Neural cell (in vitro differentiated cells): Measurements from ENCODE around the gene GALNT12. TPM values are rescaled to one million over a fixed set of nuclear protein-coding genes. Genes with fewer than 3 reads are reported as not detected.

ENCODE experiments used
- H2AFZ ChIP-seq: fragments of 200-600, 300-800 bp; sonication (generic), shearing (Covaris generic); 2 replicates; pipeline ENCODE4 v1.6.0; 2014; ENCODE audit warnings: low read depth, mild to moderate bottlenecking, antibody characterized with exemption, low read length, moderate library complexity
- H3F3A ChIP-seq: fragments of 200-600 bp; shearing (Covaris generic); 2 replicates; pipeline ENCODE4 v1.6.1; 2016; ENCODE audit warnings: mild to moderate bottlenecking, moderate library complexity, mixed read lengths, antibody characterized with exemption, low read length; ENCODE audit not compliant: insufficient read depth, poor library complexity, severe bottlenecking
- H3K27ac ChIP-seq: fragments of 200-600, 300-800 bp; sonication (generic), shearing (Covaris generic); 2 replicates; pipeline ENCODE4 v1.5.1; 2014; ENCODE audit warnings: mild to moderate bottlenecking, low read length, moderate library complexity
- H3K27me3 ChIP-seq: fragments of 300-800, 200-600 bp; sonication (generic), shearing (Covaris generic); 2 replicates; pipeline ENCODE4 v1.6.0; 2014; ENCODE audit warnings: mild to moderate bottlenecking, low read depth, low read length, moderate library complexity; ENCODE audit not compliant: insufficient read depth
- H3K36me3 ChIP-seq: fragments of 300-800, 200-600 bp; sonication (generic), shearing (Covaris generic); 2 replicates; pipeline ENCODE4 v1.5.1; 2014; ENCODE audit warnings: mild to moderate bottlenecking, antibody characterized with exemption, low read length, moderate library complexity; ENCODE audit not compliant: insufficient read depth
- H3K4me2 ChIP-seq: fragments of 300-800, 200-600 bp; sonication (generic), shearing (Covaris generic); 2 replicates; pipeline ENCODE4 v1.6.0; 2014; ENCODE audit warnings: mild to moderate bottlenecking, low read length
- H3K4me3 ChIP-seq: fragments of 300-800, 200-600 bp; sonication (generic), shearing (Covaris generic); 2 replicates; pipeline ENCODE4 v1.5.1; 2014; ENCODE audit warnings: mild to moderate bottlenecking, low read length, moderate library complexity
- H3K79me2 ChIP-seq: fragments of 200-600 bp; shearing (Covaris generic); replicated peaks from 2 replicates; pipeline ENCODE4 v1.6.0; 2014; ENCODE audit warnings: mild to moderate bottlenecking, low read length, moderate library complexity; ENCODE audit not compliant: insufficient read depth
- H3K9ac ChIP-seq: fragments of 300-800, 200-600 bp; sonication (generic), shearing (Covaris generic); 2 replicates; pipeline ENCODE4 v1.6.1; 2016; ENCODE audit warnings: mild to moderate bottlenecking, low read length, mixed read lengths
- H3K9me2 ChIP-seq: fragments of 200-600 bp; shearing (Covaris generic); 2 replicates; pipeline ENCODE4 v1.6.1; 2016; ENCODE audit warnings: mild to moderate bottlenecking, low read length, mixed read lengths; ENCODE audit not compliant: insufficient read depth
- H3K9me3 ChIP-seq: fragments of 200-600, 300-800 bp; sonication (generic), shearing (Covaris generic); 2 replicates; pipeline ENCODE4 v1.6.1; 2016; ENCODE audit warnings: mild to moderate bottlenecking, mixed run types, low read length, moderate library complexity, mixed read lengths
- H4K20me1 ChIP-seq: fragments of 200-600 bp; shearing (Covaris generic); 2 replicates; pipeline ENCODE4 v1.6.1; 2016; ENCODE audit warnings: mild to moderate bottlenecking, mixed run types; ENCODE audit not compliant: insufficient read depth
- CTCF ChIP-seq: fragments of 450-650 bp; IDR thresholded peaks from 2 replicates; pipeline ENCODE4 v1.5.1; 2014; ENCODE audit warnings: antibody characterized with exemption, mild to moderate bottlenecking, moderate library complexity; ENCODE audit not compliant: poor library complexity, severe bottlenecking
- EP300 ChIP-seq: fragments of 450-650 bp; conservative IDR thresholded peaks from 2 replicates; pipeline ENCODE4 v1.6.1; 2014; ENCODE audit warnings: antibody characterized with exemption, mild to moderate bottlenecking, moderate library complexity; ENCODE audit not compliant: poor library complexity, severe bottlenecking
- EZH2 ChIP-seq: fragments of 200-600, 300-800 bp; shearing (Covaris generic), sonication (generic); IDR thresholded peaks from 2 replicates; pipeline ENCODE4 v1.6.1; 2014; ENCODE audit warnings: antibody characterized with exemption, low read length, borderline replicate concordance, mild to moderate bottlenecking; ENCODE audit not compliant: insufficient read depth, poor library complexity, severe bottlenecking
- MXI1 ChIP-seq: fragments of 450-650 bp; conservative IDR thresholded peaks from 2 replicates; pipeline ENCODE4 v1.6.1; 2014; ENCODE audit warnings: antibody characterized with exemption, mild to moderate bottlenecking; ENCODE audit not compliant: poor library complexity, severe bottlenecking
- POLR2AphosphoS5 ChIP-seq: IDR thresholded peaks from 2 replicates; pipeline ENCODE4 v1.6.1; 2012
- RAD21 ChIP-seq: fragments of 450-650 bp; conservative IDR thresholded peaks from 2 replicates; pipeline ENCODE4 v1.6.1; 2014; ENCODE audit warnings: antibody characterized with exemption, mild to moderate bottlenecking, moderate library complexity
- REST ChIP-seq: IDR thresholded peaks from 2 replicates; pipeline ENCODE4 v1.6.1; 2012; ENCODE audit warnings: borderline replicate concordance
- SMC3 ChIP-seq: fragments of 450-650 bp; conservative IDR thresholded peaks from 2 replicates; pipeline ENCODE4 v1.6.1; 2014; ENCODE audit warnings: antibody characterized with exemption, mild to moderate bottlenecking, moderate library complexity; ENCODE audit not compliant: poor library complexity
- TAF1 ChIP-seq: IDR thresholded peaks from 2 replicates; pipeline ENCODE4 v1.6.1; 2012; ENCODE audit warnings: low read depth
- polyA plus RNA-seq: library from polyadenylated mRNA; depleted of rRNA; stranded (reverse); fragments of >200 nt; gene quantifications from 2 replicates; pipeline ENCODE4 v1.2.3, GENCODE V29; 2014

GALNT12 gene
- polyA plus RNA-seq, 1 donor from 2014 or later = 8.4 TPM

- Histone ChIP-seq H3F3A (no peaks in the 10 kb centered on the region), H3K36me3 (no peaks in the 10 kb centered on the region), H2AFZ (no peak overlapping the region), H3K9ac (no peak overlapping the region), H3K9me3 (no peaks in the 10 kb centered on the region), H3K9me2 (no peaks in the 10 kb centered on the region), H3K79me2 (no peaks in the 10 kb centered on the region), H3K27me3 (no peaks in the 10 kb centered on the region), H3K4me3 (no peak overlapping the region), H4K20me1 (no peaks in the 10 kb centered on the region), H3K27ac (no peak overlapping the region), H3K4me2 (no peak overlapping the region)
- TF ChIP-seq RAD21 (no peak), POLR2AphosphoS5 (no peak), CTCF (no peak), MXI1 (no peak), SMC3 (no peak), EP300 (no peak), EZH2 (no peak), TAF1 (no peak), REST (no peak)
Measured at GRCh38 chr9:98896632-98897031, 89.2 kb downstream of the GALNT12 start.

- Histone ChIP-seq H3K27ac (no peak overlapping the region), H3K4me2 (no peak overlapping the region), H3K36me3 (no peaks in the 10 kb centered on the region), H3K9me2 (no peaks in the 10 kb centered on the region), H3F3A (no peaks in the 10 kb centered on the region), H4K20me1 (no peaks in the 10 kb centered on the region), H3K4me3 (no peak overlapping the region), H3K27me3 (no peaks in the 10 kb centered on the region), H3K9me3 (no peaks in the 10 kb centered on the region), H2AFZ (no peak overlapping the region), H3K79me2 (no peaks in the 10 kb centered on the region), H3K9ac (no peak overlapping the region)
- TF ChIP-seq RAD21 = no peak
- no peak for TF ChIP-seq REST
- TF ChIP-seq TAF1 = no peak
- TF ChIP-seq EP300 = no peak
- no peak for TF ChIP-seq EZH2
- no peak for TF ChIP-seq SMC3
- TF ChIP-seq CTCF = no peak
- no peak for TF ChIP-seq MXI1
- TF ChIP-seq POLR2AphosphoS5 = no peak
Measured at GRCh38 chr9:98897745-98898144, 90.3 kb downstream of the GALNT12 start.
